ENCODE results near the gene CHRNA3.

DNA sequence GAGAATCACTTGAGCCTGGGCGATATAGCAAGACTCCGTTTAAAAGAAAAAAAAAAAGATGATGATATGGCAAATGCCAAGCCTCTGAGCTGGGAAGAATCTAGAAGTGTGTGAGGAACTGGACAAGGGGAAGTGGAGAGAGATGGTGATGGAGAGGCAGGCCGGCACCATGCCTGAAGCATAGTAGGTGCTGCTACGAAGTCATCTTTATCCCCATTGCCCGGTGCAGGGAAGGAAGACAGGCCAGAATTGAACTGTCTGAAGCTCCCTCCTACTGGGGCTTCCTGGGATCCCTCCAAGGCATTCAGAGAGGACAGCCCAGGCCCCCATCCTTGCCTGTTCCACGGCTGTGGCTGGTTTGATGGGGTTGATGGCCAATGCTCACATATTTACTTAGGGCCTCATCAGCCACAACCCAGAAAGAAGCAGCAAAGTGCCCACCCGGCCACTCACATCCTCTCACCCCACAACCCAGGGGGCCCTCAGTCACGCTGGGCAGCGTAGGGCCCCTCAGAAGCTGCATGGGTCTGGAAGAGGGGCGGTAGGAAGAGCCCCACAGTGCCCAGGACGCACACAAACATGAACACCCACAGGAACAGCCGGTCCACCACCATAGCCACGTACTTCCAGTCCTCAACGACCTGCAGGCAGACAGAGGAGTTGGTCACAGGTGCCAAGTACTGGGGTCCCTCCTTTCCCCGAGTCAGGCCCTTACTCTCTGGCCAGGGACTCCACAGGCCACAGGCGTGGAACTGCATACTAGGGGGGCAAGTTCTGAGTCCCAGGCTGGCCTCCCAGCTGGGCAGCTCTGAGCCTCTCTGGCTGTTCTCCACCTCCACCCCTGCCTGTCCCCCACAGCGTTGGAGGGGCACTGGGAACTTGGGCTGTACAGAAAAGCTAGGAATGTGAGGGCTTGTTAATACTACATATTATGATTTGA is 4.1 kb upstream of the CHRNA3 start:
- TF ChIP-seq, protein P1, sequence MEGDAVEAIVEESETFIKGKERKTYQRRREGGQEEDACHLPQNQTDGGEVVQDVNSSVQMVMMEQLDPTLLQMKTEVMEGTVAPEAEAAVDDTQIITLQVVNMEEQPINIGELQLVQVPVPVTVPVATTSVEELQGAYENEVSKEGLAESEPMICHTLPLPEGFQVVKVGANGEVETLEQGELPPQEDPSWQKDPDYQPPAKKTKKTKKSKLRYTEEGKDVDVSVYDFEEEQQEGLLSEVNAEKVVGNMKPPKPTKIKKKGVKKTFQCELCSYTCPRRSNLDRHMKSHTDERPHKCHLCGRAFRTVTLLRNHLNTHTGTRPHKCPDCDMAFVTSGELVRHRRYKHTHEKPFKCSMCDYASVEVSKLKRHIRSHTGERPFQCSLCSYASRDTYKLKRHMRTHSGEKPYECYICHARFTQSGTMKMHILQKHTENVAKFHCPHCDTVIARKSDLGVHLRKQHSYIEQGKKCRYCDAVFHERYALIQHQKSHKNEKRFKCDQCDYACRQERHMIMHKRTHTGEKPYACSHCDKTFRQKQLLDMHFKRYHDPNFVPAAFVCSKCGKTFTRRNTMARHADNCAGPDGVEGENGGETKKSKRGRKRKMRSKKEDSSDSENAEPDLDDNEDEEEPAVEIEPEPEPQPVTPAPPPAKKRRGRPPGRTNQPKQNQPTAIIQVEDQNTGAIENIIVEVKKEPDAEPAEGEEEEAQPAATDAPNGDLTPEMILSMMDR (IDR thresholded peaks at IDR 0.05; ENCODE audit: insufficient read depth, low read length, poor library complexity, severe bottlenecking): no peak
- TF ChIP-seq EZH2phosphoT487 (conservative IDR thresholded peaks at IDR 0.05; ENCODE audit: low read length): no peak
